IPS-15b (cell line): Measurements from ENCODE around the gene MARCHF10.

Experiments used
- H3K27me3 ChIP-seq: one replicate; pipeline ENCODE4 v1.6.1; 2013; ENCODE audit warnings: low read length; ENCODE audit not compliant: control insufficient read depth, insufficient read depth
- H3K36me3 ChIP-seq: one replicate; pipeline ENCODE4 v1.6.1; 2013; ENCODE audit warnings: low read length; ENCODE audit not compliant: control insufficient read depth, insufficient read depth
- H3K4me1 ChIP-seq: one replicate; pipeline ENCODE4 v1.6.1; 2013; ENCODE audit warnings: mild to moderate bottlenecking, low read length; ENCODE audit not compliant: control insufficient read depth, insufficient read depth
- H3K4me3 ChIP-seq: one replicate; pipeline ENCODE4 v1.5.1; 2013; ENCODE audit warnings: low read depth, low read length
- H3K9ac ChIP-seq: one replicate; pipeline ENCODE4 v1.6.1; 2013; ENCODE audit warnings: low read depth, mild to moderate bottlenecking, low read length
- H3K9me3 ChIP-seq: one replicate; pipeline ENCODE4 v1.6.1; 2013; ENCODE audit warnings: mild to moderate bottlenecking, low read length; ENCODE audit not compliant: control insufficient read depth, insufficient read depth

Gene MARCHF10

GRCh38 chr17:62739645-62740388 lies 68.3 kb downstream of the MARCHF10 start:
- H3K4me1 ChIP-seq: peaks cover 15% of the 10 kb centered on the region
- H3K36me3 ChIP-seq: no peaks in the 10 kb centered on the region
- H3K9ac ChIP-seq: no peak overlapping the region
- no peaks in the 10 kb centered on the region for H3K9me3 ChIP-seq
- H3K4me3 ChIP-seq: no peak overlapping the region
- H3K27me3 ChIP-seq: no peaks in the 10 kb centered on the region

- Histone ChIP-seq H3K4me1 (peaks cover 18% of the 10 kb centered on the region), H3K9me3 (no peaks in the 10 kb centered on the region), H3K9ac (no peak overlapping the region), H3K27me3 (no peaks in the 10 kb centered on the region), H3K36me3 (no peaks in the 10 kb centered on the region), H3K4me3 (no peak overlapping the region)
These were observed 69.8 kb downstream of the MARCHF10 start for GRCh38 chr17:62738281-62738680.

GRCh38 chr17:62737513-62737912 lies 70.6 kb downstream of the MARCHF10 start:
- no peak overlapping the region for H3K4me3 ChIP-seq
- H3K9me3 ChIP-seq: no peaks in the 10 kb centered on the region
- H3K36me3 ChIP-seq: no peaks in the 10 kb centered on the region
- peaks cover 18% of the 10 kb centered on the region for H3K4me1 ChIP-seq
- H3K27me3 ChIP-seq: no peaks in the 10 kb centered on the region
- no peak overlapping the region for H3K9ac ChIP-seq

GRCh38 chr17:62735044-62735651 lies 73.0 kb downstream of the MARCHF10 start:
- H3K4me1 ChIP-seq: peaks cover 20% of the 10 kb centered on the region
- H3K4me3 ChIP-seq: no peak overlapping the region
- no peaks in the 10 kb centered on the region for H3K9me3 ChIP-seq
- no peak overlapping the region for H3K9ac ChIP-seq
- no peaks in the 10 kb centered on the region for H3K36me3 ChIP-seq
- no peaks in the 10 kb centered on the region for H3K27me3 ChIP-seq

- Histone ChIP-seq H3K9ac (no peak overlapping the region), H3K9me3 (no peaks in the 10 kb centered on the region), H3K4me1 (peaks cover 18% of the 10 kb centered on the region), H3K4me3 (no peak overlapping the region), H3K36me3 (no peaks in the 10 kb centered on the region), H3K27me3 (no peaks in the 10 kb centered on the region)
These were observed 76.0 kb downstream of the MARCHF10 start for GRCh38 chr17:62732125-62732524.

- Histone ChIP-seq H3K36me3 (no peaks in the 10 kb centered on the region), H3K4me3 (no peak overlapping the region), H3K4me1 (peaks cover 8% of the 10 kb centered on the region), H3K27me3 (no peaks in the 10 kb centered on the region), H3K9ac (no peak overlapping the region), H3K9me3 (no peaks in the 10 kb centered on the region)
These were observed 80.0 kb downstream of the MARCHF10 start for GRCh38 chr17:62727916-62728672.

GRCh38 chr17:62725791-62726249 lies 82.3 kb downstream of the MARCHF10 start:
- Histone ChIP-seq H3K9me3 (no peaks in the 10 kb centered on the region), H3K27me3 (no peaks in the 10 kb centered on the region), H3K4me1 (peaks cover 5% of the 10 kb centered on the region), H3K36me3 (no peaks in the 10 kb centered on the region), H3K4me3 (no peak overlapping the region), H3K9ac (no peak overlapping the region)

GRCh38 chr17:62724398-62725146 lies 83.5 kb downstream of the MARCHF10 start:
- no peak overlapping the region for H3K9ac ChIP-seq
- H3K4me1 ChIP-seq: peaks cover 11% of the 10 kb centered on the region
- no peaks in the 10 kb centered on the region for H3K27me3 ChIP-seq
- no peak overlapping the region for H3K4me3 ChIP-seq
- H3K9me3 ChIP-seq: no peaks in the 10 kb centered on the region
- H3K36me3 ChIP-seq: no peaks in the 10 kb centered on the region

- peaks cover 11% of the 10 kb centered on the region for H3K4me1 ChIP-seq
These were observed 84.3 kb downstream of the MARCHF10 start for GRCh38 chr17:62723842-62724241.

GRCh38 chr17:62722625-62723024 lies 85.5 kb downstream of the MARCHF10 start:
- H3K4me3 ChIP-seq: no peak overlapping the region
- H3K9ac ChIP-seq: no peak overlapping the region
- no peaks in the 10 kb centered on the region for H3K9me3 ChIP-seq
- H3K36me3 ChIP-seq: no peaks in the 10 kb centered on the region
- no peaks in the 10 kb centered on the region for H3K27me3 ChIP-seq
- H3K4me1 ChIP-seq: peaks cover 11% of the 10 kb centered on the region

More at GRCh38 chr17:62723842-62724241, 84.3 kb downstream of the MARCHF10 start:
- Histone ChIP-seq H3K9me3 (no peaks in the 10 kb centered on the region), H3K9ac (no peak overlapping the region), H3K27me3 (no peaks in the 10 kb centered on the region), H3K36me3 (no peaks in the 10 kb centered on the region), H3K4me3 (no peak overlapping the region)

GRCh38 chr17:62720126-62720850 lies 87.8 kb downstream of the MARCHF10 start:
- no peaks in the 10 kb centered on the region for H3K27me3 ChIP-seq
- peaks cover 11% of the 10 kb centered on the region for H3K4me1 ChIP-seq
- no peak overlapping the region for H3K4me3 ChIP-seq
- H3K9ac ChIP-seq: no peak overlapping the region
- H3K9me3 ChIP-seq: no peaks in the 10 kb centered on the region
- H3K36me3 ChIP-seq: no peaks in the 10 kb centered on the region
